Esophagus muscularis mucosa (tissue), 3 donors: ENCODE data around the gene C12orf75.

Experiments
- POLR2A ChIP-seq: fragments of 450-650 bp; IDR thresholded peaks from one replicate; pipeline ENCODE4 v1.6.1; 2017; ENCODE audit warnings: antibody characterized with exemption, moderate library complexity, mild to moderate bottlenecking, low read depth
- TF ChIP-seq, protein P1 (sequence below), 3 experiments: fragments of 200-600 bp in 2 of 3; fragments of 450-650 bp in 1 of 3; sonication (generic) in 2 of 3; IDR thresholded peaks; one replicate each; pipeline ENCODE4 v1.5.1; 2017 to 2019; ENCODE audit warnings: antibody characterized with exemption in 3 of 3, mild to moderate bottlenecking in 2 of 3, moderate library complexity in 1 of 3

GRCh38 chr12:105325117-105325516 is 5.4 kb upstream of the C12orf75 start:
- TF ChIP-seq, protein P1, sequence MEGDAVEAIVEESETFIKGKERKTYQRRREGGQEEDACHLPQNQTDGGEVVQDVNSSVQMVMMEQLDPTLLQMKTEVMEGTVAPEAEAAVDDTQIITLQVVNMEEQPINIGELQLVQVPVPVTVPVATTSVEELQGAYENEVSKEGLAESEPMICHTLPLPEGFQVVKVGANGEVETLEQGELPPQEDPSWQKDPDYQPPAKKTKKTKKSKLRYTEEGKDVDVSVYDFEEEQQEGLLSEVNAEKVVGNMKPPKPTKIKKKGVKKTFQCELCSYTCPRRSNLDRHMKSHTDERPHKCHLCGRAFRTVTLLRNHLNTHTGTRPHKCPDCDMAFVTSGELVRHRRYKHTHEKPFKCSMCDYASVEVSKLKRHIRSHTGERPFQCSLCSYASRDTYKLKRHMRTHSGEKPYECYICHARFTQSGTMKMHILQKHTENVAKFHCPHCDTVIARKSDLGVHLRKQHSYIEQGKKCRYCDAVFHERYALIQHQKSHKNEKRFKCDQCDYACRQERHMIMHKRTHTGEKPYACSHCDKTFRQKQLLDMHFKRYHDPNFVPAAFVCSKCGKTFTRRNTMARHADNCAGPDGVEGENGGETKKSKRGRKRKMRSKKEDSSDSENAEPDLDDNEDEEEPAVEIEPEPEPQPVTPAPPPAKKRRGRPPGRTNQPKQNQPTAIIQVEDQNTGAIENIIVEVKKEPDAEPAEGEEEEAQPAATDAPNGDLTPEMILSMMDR (IDR thresholded peaks at IDR 0.05) = no peak
- no peak for TF ChIP-seq POLR2A
